ENCODE data around the gene RASA1.

RASA1 gene

GRCh38 chr5:87435144-87435694 is 167.5 kb downstream of the RASA1 start:
- Histone ChIP-seq H3K9me3 (ENCODE audit: control insufficient read depth, insufficient read depth, low read length) (no peaks in the 10 kb centered on the region), H3K27me3 (ENCODE audit: control insufficient read depth, insufficient read depth, low read length) (no peaks in the 10 kb centered on the region), H3K27ac (ENCODE audit: low read length) (no peak overlapping the region), H3K4me3 (ENCODE audit: low read length) (no peak overlapping the region), H3K36me3 (ENCODE audit: control insufficient read depth, insufficient read depth, low read length) (no peaks in the 10 kb centered on the region), H3K4me1 (ENCODE audit: control insufficient read depth, insufficient read depth, low read length) (no peaks in the 10 kb centered on the region)
- WGBS (ENCODE audit: insufficient coverage, insufficient read length) = 100% methylated on average over 1 of the region's 2 CpGs
- no peak for DNase-seq (ENCODE audit: low read depth, low spot score)

- DNase-seq (ENCODE audit: low read depth, low spot score) = no peak
- Histone ChIP-seq H3K4me1 (ENCODE audit: control insufficient read depth, insufficient read depth, low read length) (no peaks in the 10 kb centered on the region), H3K36me3 (ENCODE audit: control insufficient read depth, insufficient read depth, low read length) (no peaks in the 10 kb centered on the region), H3K9me3 (ENCODE audit: control insufficient read depth, insufficient read depth, low read length) (no peaks in the 10 kb centered on the region), H3K27ac (ENCODE audit: low read length) (no peak overlapping the region), H3K4me3 (ENCODE audit: low read length) (no peak overlapping the region), H3K27me3 (ENCODE audit: control insufficient read depth, insufficient read depth, low read length) (no peaks in the 10 kb centered on the region)
- WGBS (ENCODE audit: insufficient coverage, insufficient read length) = 100% methylated on average over 1 of the region's 1 CpG
Measured at GRCh38 chr5:87437724-87438123, 170.0 kb downstream of the RASA1 start.

- no peaks in the 10 kb centered on the region for H3K4me1 ChIP-seq (ENCODE audit: control insufficient read depth, insufficient read depth, low read length)
- H3K4me3 ChIP-seq (ENCODE audit: low read length) = no peak overlapping the region
- no peaks in the 10 kb centered on the region for H3K9me3 ChIP-seq (ENCODE audit: control insufficient read depth, insufficient read depth, low read length)
- H3K36me3 ChIP-seq (ENCODE audit: control insufficient read depth, insufficient read depth, low read length) = no peaks in the 10 kb centered on the region
- H3K27me3 ChIP-seq (ENCODE audit: control insufficient read depth, insufficient read depth, low read length) = no peaks in the 10 kb centered on the region
- no peak overlapping the region for H3K27ac ChIP-seq (ENCODE audit: low read length)
- no peak for DNase-seq (ENCODE audit: low read depth, low spot score)
- no CpG with 5 or more reads among the region's 2 CpGs for WGBS (ENCODE audit: insufficient coverage, insufficient read length)
Measured at GRCh38 chr5:87438231-87438630, 170.5 kb downstream of the RASA1 start.

Measured in iPS DF 6.9 (cell line).